Right hindlimb (tissue), 1 donor: ENCODE data around the gene SRSF12.

Experiments
- DNase-seq: peaks from one replicate; pipeline ENCODE4 v3.0.0-alpha.2; 2018

Gene SRSF12

GRCh38 chr6:89117211-89118108, at the start of gene SRSF12:
Gene SRSF12 (minus strand): TSS chr6:89118071. CDS start chr6:89117887, 184 bp downstream.
- DNase-seq: peak; percentile 60

GRCh38 chr6:89162047-89162371, 44.1 kb upstream of the SRSF12 start:
- DNase-seq: peak; percentile 60

GRCh38 chr6:89161326-89162046, 43.6 kb upstream of the SRSF12 start:
- DNase-seq: peak; percentile 19

- DNase-seq: no peak
These were observed 42.6 kb upstream of the SRSF12 start for GRCh38 chr6:89160331-89161092.

GRCh38 chr6:89154131-89154530, 36.3 kb upstream of the SRSF12 start:
- no peak for DNase-seq

GRCh38 chr6:89148016-89148750, 30.3 kb upstream of the SRSF12 start:
- DNase-seq: no peak

GRCh38 chr6:89146718-89147700, 29.1 kb upstream of the SRSF12 start:
- DNase-seq: no peak

GRCh38 chr6:89145956-89146717, 28.3 kb upstream of the SRSF12 start, which contains the start of gene PM20D2:
Gene PM20D2 (plus strand): TSS chr6:89146055. CDS start chr6:89146145, 90 bp downstream.
- peak; percentile 79 for DNase-seq

- DNase-seq: no peak
These were observed 27.5 kb upstream of the SRSF12 start for GRCh38 chr6:89145091-89145955.

GRCh38 chr6:89144354-89144906, 26.6 kb upstream of the SRSF12 start:
- no peak for DNase-seq

- no peak for DNase-seq
These were observed 22.7 kb upstream of the SRSF12 start for GRCh38 chr6:89140347-89141156.

- DNase-seq: no peak
These were observed 21.9 kb upstream of the SRSF12 start for GRCh38 chr6:89139509-89140346.

- DNase-seq: no peak
These were observed 20.3 kb upstream of the SRSF12 start for GRCh38 chr6:89138173-89138572.

GRCh38 chr6:89134723-89135122, 16.9 kb upstream of the SRSF12 start:
- DNase-seq: no peak

- no peak for DNase-seq
These were observed 16.1 kb upstream of the SRSF12 start for GRCh38 chr6:89133981-89134380.

GRCh38 chr6:89132057-89132456, 14.2 kb upstream of the SRSF12 start:
- no peak for DNase-seq

- no peak for DNase-seq
These were observed 13.7 kb upstream of the SRSF12 start for GRCh38 chr6:89131599-89131998.
